C4-2B (cell line): ENCODE measurements around the gene CD6.

Experiments used
- H3K27ac ChIP-seq: fragments of 450-650 bp; 2 replicates; pipeline ENCODE4 v1.5.1; 2017
- ZFX ChIP-seq: fragments of 450-650 bp; IDR thresholded peaks from 2 replicates; pipeline ENCODE4 v1.6.1; 2017
- TF ChIP-seq, protein P1 (sequence below): fragments of 450-650 bp; conservative IDR thresholded peaks from 2 replicates; pipeline ENCODE4 v1.5.1; 2017; ENCODE audit warnings: mild to moderate bottlenecking

The CD6 gene

DNA sequence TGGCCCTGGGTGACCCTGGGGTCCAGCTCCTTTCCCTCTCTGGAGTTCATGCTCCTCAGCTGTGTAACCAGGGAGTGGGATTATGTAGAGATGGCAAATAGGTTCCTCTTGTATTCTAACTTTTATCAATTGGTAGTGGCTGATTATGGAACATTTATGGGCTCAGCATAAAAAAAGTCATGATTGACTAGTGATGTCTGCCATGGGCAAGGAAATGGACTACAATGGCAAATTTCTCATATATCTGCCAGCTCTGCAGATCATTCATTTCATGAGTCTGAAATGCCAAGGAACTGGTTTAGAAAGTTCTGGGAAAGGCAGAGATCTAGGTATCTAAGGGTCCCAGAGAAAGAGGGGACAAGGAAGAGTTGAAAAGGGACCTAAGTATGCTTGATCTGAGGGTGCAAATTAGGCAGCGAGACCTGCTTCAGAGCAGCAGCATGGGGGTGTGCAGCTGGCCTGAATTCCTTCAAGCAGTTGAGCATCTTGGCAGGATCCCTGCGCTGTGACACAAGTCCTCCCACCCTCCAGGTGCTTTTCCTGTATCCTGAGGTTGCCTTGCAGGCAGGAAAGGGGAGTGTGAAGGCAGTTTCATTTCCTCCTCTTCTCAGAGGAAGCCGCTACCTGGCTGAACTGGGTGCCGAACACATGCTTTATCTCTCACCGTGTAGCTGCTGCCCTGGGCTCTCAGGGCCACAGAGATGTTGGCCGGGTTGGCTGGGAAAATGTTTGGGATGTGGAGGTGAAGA is 29.9 kb upstream of the CD6 start:
- H3K27ac ChIP-seq = no peak overlapping the region; the same call in 1 of the 2 replicates
- TF ChIP-seq ZFX = no peak
- TF ChIP-seq, protein P1, sequence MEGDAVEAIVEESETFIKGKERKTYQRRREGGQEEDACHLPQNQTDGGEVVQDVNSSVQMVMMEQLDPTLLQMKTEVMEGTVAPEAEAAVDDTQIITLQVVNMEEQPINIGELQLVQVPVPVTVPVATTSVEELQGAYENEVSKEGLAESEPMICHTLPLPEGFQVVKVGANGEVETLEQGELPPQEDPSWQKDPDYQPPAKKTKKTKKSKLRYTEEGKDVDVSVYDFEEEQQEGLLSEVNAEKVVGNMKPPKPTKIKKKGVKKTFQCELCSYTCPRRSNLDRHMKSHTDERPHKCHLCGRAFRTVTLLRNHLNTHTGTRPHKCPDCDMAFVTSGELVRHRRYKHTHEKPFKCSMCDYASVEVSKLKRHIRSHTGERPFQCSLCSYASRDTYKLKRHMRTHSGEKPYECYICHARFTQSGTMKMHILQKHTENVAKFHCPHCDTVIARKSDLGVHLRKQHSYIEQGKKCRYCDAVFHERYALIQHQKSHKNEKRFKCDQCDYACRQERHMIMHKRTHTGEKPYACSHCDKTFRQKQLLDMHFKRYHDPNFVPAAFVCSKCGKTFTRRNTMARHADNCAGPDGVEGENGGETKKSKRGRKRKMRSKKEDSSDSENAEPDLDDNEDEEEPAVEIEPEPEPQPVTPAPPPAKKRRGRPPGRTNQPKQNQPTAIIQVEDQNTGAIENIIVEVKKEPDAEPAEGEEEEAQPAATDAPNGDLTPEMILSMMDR = no peak

DNA sequence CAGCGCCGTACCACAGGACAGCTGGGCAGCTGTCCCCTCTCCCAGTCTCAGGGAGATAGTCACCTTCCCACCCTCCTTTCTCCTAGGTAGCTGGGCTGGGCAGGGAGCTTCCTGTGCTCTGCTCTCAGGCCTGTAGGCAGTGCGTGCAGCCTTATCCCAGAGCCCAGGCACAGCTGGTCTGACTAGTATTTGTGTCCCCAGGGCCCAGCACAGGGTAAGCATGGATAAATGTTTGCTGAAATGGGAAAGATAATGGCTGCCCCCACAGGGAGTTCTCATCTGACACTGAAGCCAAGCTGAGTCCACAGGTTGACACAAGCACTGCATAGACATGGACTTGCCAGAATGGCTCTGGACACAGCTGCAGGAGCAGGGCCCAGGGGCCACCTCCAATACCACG is 29.3 kb upstream of the CD6 start:
- peak overlapping the region; percentile 54 for H3K27ac ChIP-seq

DNA sequence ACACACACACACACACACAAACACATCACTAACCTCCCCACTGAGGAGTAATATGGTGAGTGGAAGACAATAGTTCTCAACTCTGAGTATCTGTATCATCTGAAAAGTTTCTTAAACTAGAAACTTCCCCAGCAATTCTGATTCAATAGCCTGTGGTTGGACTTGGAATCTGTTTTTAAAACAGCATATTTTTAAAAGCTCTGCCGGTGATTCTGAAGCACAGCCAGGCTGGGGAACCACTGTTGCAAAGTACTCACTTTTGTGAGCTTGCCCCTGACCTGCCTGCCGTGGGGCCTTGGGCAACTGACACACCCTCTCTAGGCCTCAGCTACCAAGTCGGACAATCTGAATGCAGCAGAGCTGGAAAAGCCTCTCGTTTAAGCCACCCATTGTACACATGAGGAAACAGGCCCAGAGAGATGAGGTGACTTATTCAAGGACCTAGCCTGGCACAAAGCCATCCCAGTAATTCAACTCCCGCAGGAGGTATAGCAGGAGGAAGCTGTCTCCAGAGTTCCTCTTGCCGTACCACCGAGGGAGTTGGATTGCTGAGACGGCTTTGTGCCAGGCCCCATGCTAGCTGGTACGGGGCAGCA is 28.4 kb upstream of the CD6 start:
- peak overlapping the region; percentile 54 for H3K27ac ChIP-seq
- TF ChIP-seq, protein P1 = no peak
- peak; percentile 30; the same call in 1 of the 2 replicates for TF ChIP-seq ZFX

More for the DNA sequence above, 29.3 kb upstream of the CD6 start:
- TF ChIP-seq ZFX = no peak
- TF ChIP-seq, protein P1 = no peak

- TF ChIP-seq, protein P1 = no peak
- TF ChIP-seq ZFX = no peak
- H3K27ac ChIP-seq = no peak overlapping the region
Measured at GRCh38 chr11:60944490-60945294, 26.8 kb upstream of the CD6 start.

GRCh38 chr11:60945295-60945667 is 26.2 kb upstream of the CD6 start:
- H3K27ac ChIP-seq = no peak overlapping the region
- TF ChIP-seq, protein P1 = no peak
- TF ChIP-seq ZFX = no peak

DNA sequence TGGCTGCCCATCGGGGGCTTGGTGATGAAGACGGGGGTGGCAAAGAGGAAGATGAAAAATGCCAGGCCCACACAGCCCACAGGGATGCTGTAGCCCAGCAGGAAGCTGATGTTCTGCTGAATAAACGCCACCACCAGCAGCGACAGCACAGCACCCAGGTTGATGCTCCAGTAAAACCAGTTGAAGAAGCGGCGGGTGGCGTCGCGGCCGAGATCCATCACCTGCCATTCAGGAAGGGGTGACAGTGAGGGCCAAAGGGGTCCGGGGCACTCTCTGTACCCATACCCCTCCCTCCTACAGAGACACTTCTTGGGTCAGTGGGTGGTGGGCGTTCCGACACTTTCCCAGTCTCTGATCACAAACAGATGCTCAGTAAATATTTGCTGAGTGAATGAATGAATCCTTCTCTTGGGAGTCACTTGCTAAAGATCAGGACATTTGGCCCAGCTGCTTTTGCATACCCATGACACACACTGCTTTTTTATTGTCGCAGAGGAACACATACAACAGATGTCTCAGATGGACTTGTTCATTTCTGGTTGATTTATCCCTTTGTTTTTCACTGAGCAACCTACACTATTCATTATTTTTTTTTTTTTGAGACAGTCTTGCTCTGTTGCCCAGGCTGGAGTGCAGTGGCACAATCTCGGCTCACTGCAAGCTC is 24.7 kb upstream of the CD6 start:
- TF ChIP-seq, protein P1 = no peak
- TF ChIP-seq ZFX = no peak

DNA sequence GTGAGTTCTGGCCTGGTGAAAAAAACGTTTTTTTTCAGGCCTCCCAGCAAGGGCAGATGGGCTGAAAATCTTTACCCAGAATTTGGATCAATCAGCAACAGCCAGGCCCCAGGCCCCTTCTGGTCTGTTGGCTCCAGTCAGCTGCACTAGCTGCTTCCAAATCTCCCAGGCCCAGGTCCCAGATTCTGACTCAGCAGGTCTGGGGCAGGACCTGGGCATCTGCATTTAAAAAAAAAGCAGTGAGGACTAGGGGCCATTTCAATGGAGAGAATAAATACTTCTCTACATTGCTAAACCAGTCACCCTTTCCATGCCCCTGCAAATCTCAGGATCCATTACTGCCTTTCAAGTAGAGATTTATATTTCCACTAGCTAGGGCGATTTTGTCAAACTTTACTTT is 23.8 kb upstream of the CD6 start:
- TF ChIP-seq ZFX = no peak
- TF ChIP-seq, protein P1 = no peak
- H3K27ac ChIP-seq = no peak overlapping the region

More for the DNA sequence above, 24.7 kb upstream of the CD6 start:
- H3K27ac ChIP-seq = no peak overlapping the region
